Upper lobe of left lung (tissue), 4 donors: ENCODE results near the gene SIPA1.

Source experiments
- EP300 ChIP-seq, 4 donors: sonication (generic); formaldehyde crosslinking; IDR thresholded peaks; one replicate each; pipeline ENCODE4 v1.5.1; 2017; ENCODE audit warnings: antibody characterized with exemption in 4 of 4, control low read depth in 2 of 4
- POLR2A ChIP-seq, 4 donors: fragments of 450-650 bp; IDR thresholded peaks; one replicate each; pipeline ENCODE4 v1.5.1; 2016 to 2017; ENCODE audit warnings: antibody characterized with exemption in 4 of 4, mild to moderate bottlenecking in 2 of 4
- POLR2AphosphoS5 ChIP-seq, 2 donors: sonication (generic); formaldehyde crosslinking; IDR thresholded peaks; one replicate each; pipeline ENCODE4 v1.5.1; 2017; ENCODE audit warnings: antibody characterized with exemption in 2 of 2
- TF ChIP-seq, protein P1 (sequence below), 6 experiments: fragments of 450-650 bp in 4 of 6; fragments of 200-600 bp in 2 of 6; sonication (generic) in 2 of 6; IDR thresholded peaks; one replicate each; pipeline ENCODE4 v1.5.1; 2016 to 2019; ENCODE audit warnings: antibody characterized with exemption in 6 of 6

DNA sequence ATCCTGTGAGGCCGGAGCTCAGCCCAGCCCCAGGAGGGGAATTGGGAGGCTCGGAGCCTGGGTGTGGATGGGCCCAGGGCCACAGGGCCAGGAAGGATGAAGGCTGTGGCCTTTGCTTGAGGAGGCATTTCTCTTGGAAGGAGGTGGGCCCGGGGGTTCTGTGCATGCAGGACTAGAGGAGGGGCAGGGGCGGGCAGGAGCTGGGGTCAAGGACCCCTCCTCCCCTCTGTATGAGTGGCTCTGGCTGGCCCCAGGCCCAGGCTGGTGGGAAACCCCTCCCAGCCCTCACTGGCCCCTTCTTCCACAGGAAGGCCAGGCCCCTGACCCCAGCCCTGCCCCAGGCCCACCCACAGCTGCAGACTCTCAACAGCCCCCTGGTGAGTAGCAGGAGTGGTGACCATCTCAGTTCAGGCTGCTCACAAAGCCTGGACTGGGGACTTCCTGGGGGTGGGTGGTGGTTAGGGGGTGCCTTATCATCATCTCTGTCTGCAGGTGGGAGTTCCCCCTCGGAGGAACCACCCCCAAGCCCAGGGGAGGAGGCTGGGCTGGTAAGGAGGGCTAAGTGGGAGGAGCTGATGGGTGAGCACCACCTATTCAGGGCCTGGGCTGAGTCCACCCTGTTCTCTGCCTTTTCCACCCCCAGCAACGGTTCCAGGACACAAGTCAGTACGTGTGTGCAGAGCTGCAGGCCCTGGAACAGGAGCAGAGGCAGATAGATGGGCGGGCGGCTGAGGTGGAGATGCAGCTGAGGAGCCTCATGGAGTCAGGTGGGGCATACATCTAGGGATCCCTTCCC is 48.3 kb upstream of the SIPA1 start:
- TF ChIP-seq POLR2AphosphoS5 (IDR thresholded peaks at IDR 0.05) (no peak), EP300 (IDR thresholded peaks at IDR 0.05) (no peak), POLR2A (IDR thresholded peaks at IDR 0.05) (no peak)
- TF ChIP-seq, protein P1, sequence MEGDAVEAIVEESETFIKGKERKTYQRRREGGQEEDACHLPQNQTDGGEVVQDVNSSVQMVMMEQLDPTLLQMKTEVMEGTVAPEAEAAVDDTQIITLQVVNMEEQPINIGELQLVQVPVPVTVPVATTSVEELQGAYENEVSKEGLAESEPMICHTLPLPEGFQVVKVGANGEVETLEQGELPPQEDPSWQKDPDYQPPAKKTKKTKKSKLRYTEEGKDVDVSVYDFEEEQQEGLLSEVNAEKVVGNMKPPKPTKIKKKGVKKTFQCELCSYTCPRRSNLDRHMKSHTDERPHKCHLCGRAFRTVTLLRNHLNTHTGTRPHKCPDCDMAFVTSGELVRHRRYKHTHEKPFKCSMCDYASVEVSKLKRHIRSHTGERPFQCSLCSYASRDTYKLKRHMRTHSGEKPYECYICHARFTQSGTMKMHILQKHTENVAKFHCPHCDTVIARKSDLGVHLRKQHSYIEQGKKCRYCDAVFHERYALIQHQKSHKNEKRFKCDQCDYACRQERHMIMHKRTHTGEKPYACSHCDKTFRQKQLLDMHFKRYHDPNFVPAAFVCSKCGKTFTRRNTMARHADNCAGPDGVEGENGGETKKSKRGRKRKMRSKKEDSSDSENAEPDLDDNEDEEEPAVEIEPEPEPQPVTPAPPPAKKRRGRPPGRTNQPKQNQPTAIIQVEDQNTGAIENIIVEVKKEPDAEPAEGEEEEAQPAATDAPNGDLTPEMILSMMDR (IDR thresholded peaks at IDR 0.05): no peak
